Cortex of kidney (tissue), 1 donor: ENCODE results near the gene ZNF608.

Experiments used
- DNase-seq: peaks from one replicate; lab custom pipeline; 2025; lab: John Stamatoyannopoulos, UW

Gene ZNF608

DNA sequence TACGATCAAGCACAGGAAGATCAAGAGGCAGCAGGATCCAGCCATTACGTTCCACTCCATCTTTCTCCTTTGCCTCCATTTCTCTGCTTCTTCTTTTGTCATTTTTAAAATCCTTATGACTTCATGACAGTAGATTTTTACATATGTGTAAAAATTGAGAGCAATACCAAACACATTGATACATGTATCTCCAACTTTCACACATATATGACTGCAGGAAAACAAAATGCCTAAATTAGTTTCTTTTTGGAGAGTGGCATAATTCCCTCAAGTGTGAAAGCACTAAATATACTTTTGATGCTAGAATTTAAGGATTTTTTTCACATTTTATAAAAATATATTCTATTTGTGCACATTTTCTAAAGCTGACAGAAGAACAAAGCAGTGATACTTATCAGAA lies 8.6 kb upstream of the ZNF608 start:
- no peak for DNase-seq

GRCh38 chr5:124754206-124754927 lies 7.9 kb upstream of the ZNF608 start:
- DNase-seq, result no peak

DNA sequence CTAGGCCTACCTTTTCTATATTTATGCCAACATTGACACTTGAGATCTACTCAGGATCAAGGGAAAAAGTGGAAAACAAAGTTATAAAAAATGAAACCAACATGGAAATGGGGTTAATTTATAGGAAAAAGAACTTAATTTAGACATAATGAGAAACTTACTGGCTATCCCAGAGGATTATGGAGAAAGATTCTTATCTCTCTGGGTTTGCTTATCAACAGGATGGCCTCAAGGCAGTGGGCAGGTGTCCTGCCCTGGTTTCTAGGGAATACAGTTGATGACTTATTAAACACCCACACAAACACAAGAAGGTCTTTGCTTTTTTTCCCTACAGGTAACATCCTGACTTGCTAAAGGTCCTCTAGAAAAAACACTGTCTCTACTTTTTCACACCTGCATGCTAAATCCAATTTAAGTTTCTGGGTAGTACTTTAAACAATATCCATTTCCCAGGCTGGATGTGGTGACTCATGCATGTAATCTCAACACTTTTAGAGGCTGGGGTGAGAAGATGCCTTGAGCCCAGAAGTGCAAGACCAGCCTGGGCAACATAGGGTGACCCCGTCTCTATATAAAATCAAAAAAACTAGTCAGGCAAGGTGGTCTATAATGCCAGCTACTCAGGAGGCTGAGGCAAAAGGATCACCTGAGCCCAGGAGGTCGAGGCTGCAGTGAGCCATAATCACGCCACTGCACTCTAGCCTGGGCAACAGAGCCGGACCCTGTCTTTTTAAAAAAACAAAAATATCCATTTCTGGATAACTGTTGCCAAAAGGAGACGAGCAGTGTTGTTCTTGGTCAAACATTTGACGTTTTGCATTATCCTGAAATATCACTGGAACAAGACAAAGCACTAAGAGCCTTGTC lies 6.6 kb upstream of the ZNF608 start:
- DNase-seq, result no peak

DNA sequence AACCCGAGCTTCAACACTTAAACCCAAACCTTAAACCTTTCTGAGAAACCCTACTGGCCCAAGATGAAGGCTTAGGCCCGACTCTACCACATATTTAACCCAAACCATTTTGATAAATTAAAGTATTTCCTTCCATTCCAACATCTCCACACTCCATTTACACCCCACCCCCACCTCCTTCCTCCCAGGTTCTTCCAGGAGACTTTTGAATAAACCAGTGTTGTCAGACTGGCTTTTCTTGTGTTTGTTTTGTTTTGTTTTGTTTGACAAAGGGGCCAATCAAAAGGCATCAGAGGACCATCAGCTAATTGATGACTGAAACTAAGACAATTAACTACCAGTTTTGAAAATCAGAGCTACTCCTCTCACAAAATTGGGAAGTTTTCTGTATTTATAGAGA lies 4.6 kb upstream of the ZNF608 start:
- no peak for DNase-seq

GRCh38 chr5:124748687-124749594 lies 2.5 kb upstream of the ZNF608 start:
- DNase-seq, result no peak

DNA sequence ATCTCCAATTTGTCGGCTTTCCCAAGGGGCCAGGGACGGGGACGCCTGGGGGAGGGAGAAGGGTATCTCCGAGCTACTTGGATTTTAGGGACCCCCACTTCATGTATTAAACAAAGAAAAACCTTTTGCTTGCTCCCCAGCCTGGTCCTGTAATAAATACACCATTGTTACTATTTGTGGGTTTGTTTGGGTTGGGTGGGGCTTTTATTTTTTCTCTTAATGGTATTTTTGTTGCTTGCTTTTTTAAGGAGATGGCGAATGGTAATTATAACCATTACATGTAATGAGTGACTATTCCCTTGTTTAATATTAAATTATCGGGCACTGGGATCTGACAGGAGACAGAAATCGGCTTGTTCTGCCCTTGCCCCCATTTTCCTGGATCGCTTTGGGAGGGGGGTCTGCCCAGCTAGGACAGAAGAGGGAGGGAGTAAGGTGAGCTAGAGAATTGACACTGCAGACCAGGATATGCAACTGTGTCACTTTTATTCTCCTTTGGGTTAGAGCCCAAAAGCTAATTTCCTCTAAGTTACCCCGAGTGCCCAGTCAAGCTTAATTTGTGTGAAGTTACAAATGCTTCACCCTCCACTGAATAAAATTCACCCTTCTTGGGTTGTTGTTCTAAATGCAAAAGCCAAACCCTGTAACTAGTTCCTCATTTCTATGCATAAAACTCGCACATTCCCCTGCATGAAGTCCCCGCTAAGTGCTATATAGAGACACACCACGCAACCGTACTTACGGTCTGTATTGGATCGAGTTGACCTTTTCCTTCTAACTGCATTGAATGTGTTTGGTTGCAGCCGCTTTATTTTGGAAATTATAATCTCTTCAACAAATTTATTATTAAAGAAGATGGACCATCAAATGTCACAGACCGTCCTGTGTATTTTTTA lies 1.6 kb upstream of the ZNF608 start:
- DNase-seq, result no peak

GRCh38 chr5:124746916-124747790 lies 714 bp upstream of the ZNF608 start:
- DNase-seq, result no peak

DNA sequence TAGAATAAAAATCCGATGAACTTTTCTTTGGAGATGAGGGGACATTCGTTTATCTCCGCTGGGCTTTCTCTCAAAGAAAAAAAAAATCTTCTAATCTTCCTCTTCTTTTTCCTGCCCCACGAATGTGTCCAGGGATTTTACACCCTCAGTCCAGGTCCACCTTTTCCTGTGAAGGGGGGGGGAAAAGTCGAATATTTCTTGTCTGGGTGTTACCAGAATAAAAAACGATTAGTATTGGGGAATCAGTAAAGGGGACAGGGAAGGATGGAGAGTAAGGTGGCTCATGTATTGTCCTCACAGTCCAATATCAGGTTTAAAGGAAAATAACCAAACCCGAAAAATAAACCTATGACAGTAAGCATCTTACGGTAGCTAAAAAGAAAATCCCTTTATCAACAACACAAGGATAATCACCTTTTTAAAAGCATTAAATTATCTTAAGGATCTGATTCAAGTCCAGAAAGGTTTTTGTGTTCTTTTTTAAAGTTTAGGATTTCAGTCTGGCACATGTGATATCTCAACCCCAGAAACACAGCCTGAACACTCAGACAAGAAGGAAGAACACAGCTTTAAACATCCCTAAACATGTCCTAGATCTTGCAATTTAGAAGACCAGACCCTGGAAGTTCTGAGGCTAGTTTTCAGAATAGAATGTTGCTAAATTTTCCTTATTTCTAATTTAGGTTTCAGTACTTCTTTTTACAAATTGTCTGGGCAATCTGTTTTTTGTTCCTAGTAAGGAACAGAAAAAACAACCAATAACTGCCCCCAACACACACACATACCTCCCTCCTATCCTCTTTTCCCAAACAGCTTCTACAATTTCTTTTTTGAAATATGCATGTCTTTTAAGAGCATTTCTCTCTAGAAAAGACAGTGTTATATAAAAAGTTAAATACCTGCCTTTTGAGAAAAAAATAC lies 1.2 kb downstream of the ZNF608 start:
- DNase-seq, result no peak

DNA sequence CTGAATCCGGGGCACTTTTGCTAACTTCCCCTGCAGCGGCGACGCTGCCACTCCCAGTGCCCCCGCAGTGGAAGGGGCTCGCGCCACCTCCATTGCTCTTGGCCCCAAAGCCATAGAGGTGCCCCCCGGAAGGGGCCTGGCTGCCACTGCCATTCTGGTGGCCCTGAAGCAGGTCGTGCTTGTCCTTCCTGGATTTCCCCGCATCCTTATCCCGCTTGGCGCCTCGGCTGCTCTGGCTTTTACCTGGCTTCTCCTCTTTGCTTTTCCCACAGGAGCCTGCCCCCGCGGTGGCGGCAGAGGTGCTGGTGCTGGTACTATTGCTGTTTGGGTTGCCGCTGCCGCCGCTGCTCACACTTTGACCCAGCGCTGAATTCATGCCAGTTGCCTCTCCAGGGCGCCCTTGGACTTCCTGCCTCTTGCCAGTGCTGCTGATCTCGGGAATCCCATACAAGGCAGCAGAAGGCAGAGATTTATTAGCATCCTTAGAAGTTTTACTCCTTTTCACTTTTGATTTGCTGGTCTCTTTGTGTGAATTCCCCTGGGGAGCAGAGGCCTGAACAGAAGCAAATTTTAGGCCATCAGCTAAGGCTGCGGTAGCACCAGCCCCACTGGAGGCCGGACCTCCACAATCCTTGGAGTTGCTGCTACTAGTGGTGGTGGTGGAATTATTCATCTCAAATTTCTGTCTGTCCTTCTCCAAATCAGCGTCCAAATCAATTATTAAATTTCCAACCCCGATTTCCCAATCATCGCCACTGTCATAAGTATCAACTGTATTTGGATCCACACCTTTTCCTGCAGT lies 2.1 kb downstream of the ZNF608 start:
- DNase-seq, result no peak

DNA sequence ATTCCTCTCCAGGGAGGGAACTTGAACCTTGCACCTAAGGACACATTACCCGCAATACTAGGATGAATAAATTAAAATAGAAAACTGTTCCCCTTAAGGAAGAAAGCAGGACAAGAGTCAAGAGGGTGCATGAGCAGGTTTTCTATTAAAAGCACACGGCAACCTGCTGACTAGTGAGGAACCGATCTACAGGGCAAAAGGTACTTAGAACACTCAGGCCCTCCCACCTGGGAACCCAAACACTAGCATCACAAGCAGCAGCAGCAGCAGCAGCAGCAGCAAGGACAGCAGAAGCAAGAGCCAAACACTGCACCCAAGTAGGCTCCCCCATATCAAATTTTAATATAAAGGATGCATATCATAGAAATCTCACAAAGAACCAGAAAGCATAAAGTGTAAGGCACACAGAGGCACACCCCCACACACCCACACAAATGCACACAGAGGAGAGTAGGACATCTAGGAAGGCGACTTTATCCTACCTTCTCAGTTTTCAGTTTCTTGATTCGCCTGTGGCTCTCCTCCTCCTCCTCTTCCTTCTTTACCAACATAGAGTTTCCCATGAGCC lies 2.8 kb downstream of the ZNF608 start:
- DNase-seq, result no peak

GRCh38 chr5:124742983-124743601 lies 3.3 kb downstream of the ZNF608 start:
- DNase-seq, result no peak

- no peak for DNase-seq
Observed at GRCh38 chr5:124742521-124742920, 3.9 kb downstream of the ZNF608 start.

GRCh38 chr5:124741711-124742496 lies 4.5 kb downstream of the ZNF608 start:
- no peak for DNase-seq

GRCh38 chr5:124740991-124741583 lies 5.4 kb downstream of the ZNF608 start:
- DNase-seq, result no peak

GRCh38 chr5:124740071-124740470 lies 6.4 kb downstream of the ZNF608 start:
- DNase-seq, result no peak

GRCh38 chr5:124739634-124740025 lies 6.8 kb downstream of the ZNF608 start:
- DNase-seq, result no peak
